ENCODE measurements around the gene SLC19A1. TPM values are rescaled to one million over a fixed set of nuclear protein-coding genes. Genes with fewer than 3 reads are reported as not detected.
A peak's percentile ranks its signal among the peaks of the same experiment; 100 is the strongest.

Gene SLC19A1
- polyA plus RNA-seq, 1 of the 3 experiments (the other 2 are of a cell fraction): 15.0 TPM

DNA sequence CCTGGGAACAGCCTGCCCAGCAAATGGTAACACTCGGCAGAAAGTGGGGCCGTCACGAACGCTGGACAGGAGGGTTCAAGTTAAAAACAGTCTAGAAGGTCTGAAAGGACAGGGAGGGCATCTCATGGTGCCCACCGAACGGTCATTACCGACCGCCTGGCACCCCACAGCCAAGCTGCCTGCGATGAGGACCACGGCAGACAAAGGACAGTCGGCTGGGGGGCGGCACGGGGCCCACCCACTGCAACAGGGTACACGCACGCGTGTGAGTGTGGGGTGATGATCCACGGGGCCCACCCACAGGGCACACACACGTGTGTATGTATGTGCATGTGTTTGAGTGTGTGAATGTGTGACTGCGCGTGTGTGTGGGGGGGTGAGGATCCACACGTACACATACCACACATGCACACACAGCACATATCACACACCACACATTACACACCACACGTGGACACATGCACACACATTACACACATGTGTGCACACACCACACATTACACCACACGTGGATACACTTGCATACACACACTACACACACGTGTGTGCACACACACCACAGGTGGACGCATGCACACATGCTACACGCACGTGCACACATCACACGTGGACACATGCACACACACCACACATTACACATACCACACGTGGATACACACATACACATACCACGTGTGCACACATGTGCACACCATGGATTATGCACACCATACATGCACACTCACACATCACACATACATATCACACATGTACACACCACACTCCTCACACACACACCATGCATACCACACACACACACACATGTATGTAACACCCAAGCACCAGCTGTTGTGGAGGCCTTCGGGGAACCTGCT, 63.2 kb downstream of the SLC19A1 start:
- TF ChIP-seq, protein P1, sequence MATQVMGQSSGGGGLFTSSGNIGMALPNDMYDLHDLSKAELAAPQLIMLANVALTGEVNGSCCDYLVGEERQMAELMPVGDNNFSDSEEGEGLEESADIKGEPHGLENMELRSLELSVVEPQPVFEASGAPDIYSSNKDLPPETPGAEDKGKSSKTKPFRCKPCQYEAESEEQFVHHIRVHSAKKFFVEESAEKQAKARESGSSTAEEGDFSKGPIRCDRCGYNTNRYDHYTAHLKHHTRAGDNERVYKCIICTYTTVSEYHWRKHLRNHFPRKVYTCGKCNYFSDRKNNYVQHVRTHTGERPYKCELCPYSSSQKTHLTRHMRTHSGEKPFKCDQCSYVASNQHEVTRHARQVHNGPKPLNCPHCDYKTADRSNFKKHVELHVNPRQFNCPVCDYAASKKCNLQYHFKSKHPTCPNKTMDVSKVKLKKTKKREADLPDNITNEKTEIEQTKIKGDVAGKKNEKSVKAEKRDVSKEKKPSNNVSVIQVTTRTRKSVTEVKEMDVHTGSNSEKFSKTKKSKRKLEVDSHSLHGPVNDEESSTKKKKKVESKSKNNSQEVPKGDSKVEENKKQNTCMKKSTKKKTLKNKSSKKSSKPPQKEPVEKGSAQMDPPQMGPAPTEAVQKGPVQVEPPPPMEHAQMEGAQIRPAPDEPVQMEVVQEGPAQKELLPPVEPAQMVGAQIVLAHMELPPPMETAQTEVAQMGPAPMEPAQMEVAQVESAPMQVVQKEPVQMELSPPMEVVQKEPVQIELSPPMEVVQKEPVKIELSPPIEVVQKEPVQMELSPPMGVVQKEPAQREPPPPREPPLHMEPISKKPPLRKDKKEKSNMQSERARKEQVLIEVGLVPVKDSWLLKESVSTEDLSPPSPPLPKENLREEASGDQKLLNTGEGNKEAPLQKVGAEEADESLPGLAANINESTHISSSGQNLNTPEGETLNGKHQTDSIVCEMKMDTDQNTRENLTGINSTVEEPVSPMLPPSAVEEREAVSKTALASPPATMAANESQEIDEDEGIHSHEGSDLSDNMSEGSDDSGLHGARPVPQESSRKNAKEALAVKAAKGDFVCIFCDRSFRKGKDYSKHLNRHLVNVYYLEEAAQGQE (IDR thresholded peaks at IDR 0.05; ENCODE audit: low read depth, low read length): no peak
- TF ChIP-seq TEAD4 (IDR thresholded peaks at IDR 0.05; ENCODE audit: borderline replicate concordance, insufficient read depth): no peak
- H3F3A ChIP-seq (replicated peaks; ENCODE audit: insufficient read depth): peaks cover 11% of the 10 kb centered on the region
- no peak overlapping the region; a peak in 1 of 4 replicates for H3K27ac ChIP-seq (ENCODE audit: low read depth in 2 of 2, low read length in 1 of 2)
- H3K4me1 ChIP-seq (ENCODE audit: control insufficient read depth in 1 of 2, insufficient read depth in 2 of 2, low read depth in 1 of 2, low read length in 1 of 2): peaks cover 0 to 7% of the 10 kb centered on the region in 2 experiments; a peak in 1 of 4 replicates
- no peak overlapping the region for H2AFZ ChIP-seq (ENCODE audit: low read depth)
- CTCF ChIA-PET: interaction anchor here (0.6 to 2.6 kb wide), 17 partner anchors 10 to 342 kb away, joined by 3 to 21 read pairs (median 5); no protein-coding TSS in a partner anchor
- H3K9me2 ChIP-seq: no peaks in the 10 kb centered on the region
- POLR2A ChIA-PET: no interaction called here
- H3K36me3 ChIP-seq (replicated peaks in 1 of 2; ENCODE audit: control insufficient read depth in 1 of 2, insufficient read depth in 2 of 2, low read length in 1 of 2): peaks cover 21 to 51% of the 10 kb centered on the region in 2 experiments
- 90% methylated on average over 28 of the region's 31 CpGs for WGBS (ENCODE audit: low lambda C conversion rate)
- H3K79me2 ChIP-seq (ENCODE audit: insufficient read depth): no peaks in the 10 kb centered on the region; the same call in 1 of the 2 replicates
- 0 out of 2 replicates have a peak, but pooled peaks cover 2% of the 10 kb centered on the region for H4K20me1 ChIP-seq (ENCODE audit: insufficient read depth)
- no peak overlapping the region for H3K9ac ChIP-seq
- no peak for DNase-seq
- H3K4me3 ChIP-seq (ENCODE audit: low read depth in 2 of 2, low read length in 1 of 2): no peak overlapping the region
- H3K4me2 ChIP-seq: no peak overlapping the region
- no peaks in the 10 kb centered on the region for H3K9me3 ChIP-seq
- H3K27me3 ChIP-seq (ENCODE audit: insufficient read depth): no peaks in the 10 kb centered on the region

DNA sequence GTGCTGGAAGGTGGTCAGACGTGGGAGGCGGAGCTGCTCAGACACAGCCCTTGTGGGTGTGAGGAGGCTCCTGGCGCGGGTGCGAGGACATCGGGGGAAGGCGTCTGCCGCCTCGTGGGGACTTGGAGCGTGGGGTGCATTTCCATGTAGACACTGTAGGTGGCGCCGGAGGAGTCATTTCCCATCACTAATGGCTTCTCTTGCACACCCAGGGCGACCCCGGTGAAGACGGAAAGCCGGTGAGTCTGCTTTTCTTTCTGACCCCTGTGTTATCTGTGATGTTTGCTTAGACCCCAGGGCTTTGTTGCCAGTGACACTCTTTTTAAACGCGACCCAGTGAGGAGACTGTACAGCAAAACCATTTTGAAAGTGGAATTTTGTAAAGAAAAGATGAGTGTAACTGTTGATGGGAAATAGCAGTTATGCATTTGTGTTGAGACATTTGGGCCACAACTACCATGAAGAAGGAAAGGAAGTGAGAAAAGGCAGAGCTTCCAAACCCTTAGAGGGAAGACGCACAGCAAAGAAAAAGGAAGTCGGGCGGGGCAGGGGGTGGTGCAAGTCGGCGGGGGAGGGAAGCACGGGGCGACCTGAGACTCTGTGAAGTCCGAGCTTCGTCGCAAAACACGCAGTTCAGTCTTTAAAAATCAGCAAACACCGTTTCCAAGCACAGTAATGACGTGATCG, 64.0 kb downstream of the SLC19A1 start:
- H3K4me2 ChIP-seq: no peak overlapping the region
- H3K27me3 ChIP-seq (ENCODE audit: insufficient read depth): no peaks in the 10 kb centered on the region
- H3K9me3 ChIP-seq: no peaks in the 10 kb centered on the region
- H3K36me3 ChIP-seq (replicated peaks in 1 of 2; ENCODE audit: control insufficient read depth in 1 of 2, insufficient read depth in 2 of 2, low read length in 1 of 2): peaks cover 21 to 47% of the 10 kb centered on the region in 2 experiments
- ChIA-PET POLR2A (no interaction called here), CTCF (interaction anchor here (0.6 to 2.6 kb wide), 21 partner anchors 9 to 341 kb away, joined by 3 to 21 read pairs (median 4); no protein-coding TSS in a partner anchor)
- H3K9me2 ChIP-seq: no peaks in the 10 kb centered on the region
- H4K20me1 ChIP-seq (ENCODE audit: insufficient read depth): peaks cover 5% of the 10 kb centered on the region; the same call in 1 of the 2 replicates
- peak; percentile 92 for DNase-seq
- WGBS (ENCODE audit: low lambda C conversion rate): 65% methylated on average over 31 of the region's 32 CpGs
- H3K4me3 ChIP-seq (ENCODE audit: low read depth in 2 of 2, low read length in 1 of 2): no peak overlapping the region
- H3K4me1 ChIP-seq (ENCODE audit: control insufficient read depth in 1 of 2, insufficient read depth in 2 of 2, low read depth in 1 of 2, low read length in 1 of 2): peaks cover 0 to 7% of the 10 kb centered on the region in 2 experiments; a peak in 1 of 4 replicates
- peaks cover under 1% of the 10 kb centered on the region for H3K79me2 ChIP-seq (ENCODE audit: insufficient read depth)
- H3K9ac ChIP-seq: no peak overlapping the region
- peak overlapping the region; percentile 10 to 11; a peak in 2 of 4 replicates for H3K27ac ChIP-seq (ENCODE audit: low read depth in 2 of 2, low read length in 1 of 2)
- peaks cover 11% of the 10 kb centered on the region for H3F3A ChIP-seq (replicated peaks; ENCODE audit: insufficient read depth)
- H2AFZ ChIP-seq (ENCODE audit: low read depth): peak overlapping the region; percentile 17; the same call in 1 of the 2 replicates
- TF ChIP-seq NFIC (IDR thresholded peaks at IDR 0.05; ENCODE audit: borderline replicate concordance) (no peak), TCF12 (IDR thresholded peaks at IDR 0.05) (no peak), SMC3 (IDR thresholded peaks at IDR 0.05; ENCODE audit: low read depth, low read length) (peak; percentile 38; the same call in 1 of the 2 replicates), MEF2A (IDR thresholded peaks at IDR 0.05; ENCODE audit: borderline replicate concordance, low read depth) (no peak), RXRA (IDR thresholded peaks at IDR 0.05; ENCODE audit: borderline replicate concordance, low read depth) (no peak), FOSL2 (IDR thresholded peaks at IDR 0.05; ENCODE audit: borderline replicate concordance, low read depth) (no peak), FOXJ3 (CRISPR knock-in tag; IDR thresholded peaks at IDR 0.05) (no peak), GATA2 (CRISPR knock-in tag; IDR thresholded peaks at IDR 0.05) (no peak), RAD21 (IDR thresholded peaks at IDR 0.05; ENCODE audit: low read length) (peak; percentile 67), RFX5 (IDR thresholded peaks at IDR 0.05; ENCODE audit: low read length) (no peak)
- TF ChIP-seq, protein P2, sequence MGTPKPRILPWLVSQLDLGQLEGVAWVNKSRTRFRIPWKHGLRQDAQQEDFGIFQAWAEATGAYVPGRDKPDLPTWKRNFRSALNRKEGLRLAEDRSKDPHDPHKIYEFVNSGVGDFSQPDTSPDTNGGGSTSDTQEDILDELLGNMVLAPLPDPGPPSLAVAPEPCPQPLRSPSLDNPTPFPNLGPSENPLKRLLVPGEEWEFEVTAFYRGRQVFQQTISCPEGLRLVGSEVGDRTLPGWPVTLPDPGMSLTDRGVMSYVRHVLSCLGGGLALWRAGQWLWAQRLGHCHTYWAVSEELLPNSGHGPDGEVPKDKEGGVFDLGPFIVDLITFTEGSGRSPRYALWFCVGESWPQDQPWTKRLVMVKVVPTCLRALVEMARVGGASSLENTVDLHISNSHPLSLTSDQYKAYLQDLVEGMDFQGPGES (IDR thresholded peaks at IDR 0.05; ENCODE audit: low read depth, low read length): no peak
- TF ChIP-seq, protein P3, sequence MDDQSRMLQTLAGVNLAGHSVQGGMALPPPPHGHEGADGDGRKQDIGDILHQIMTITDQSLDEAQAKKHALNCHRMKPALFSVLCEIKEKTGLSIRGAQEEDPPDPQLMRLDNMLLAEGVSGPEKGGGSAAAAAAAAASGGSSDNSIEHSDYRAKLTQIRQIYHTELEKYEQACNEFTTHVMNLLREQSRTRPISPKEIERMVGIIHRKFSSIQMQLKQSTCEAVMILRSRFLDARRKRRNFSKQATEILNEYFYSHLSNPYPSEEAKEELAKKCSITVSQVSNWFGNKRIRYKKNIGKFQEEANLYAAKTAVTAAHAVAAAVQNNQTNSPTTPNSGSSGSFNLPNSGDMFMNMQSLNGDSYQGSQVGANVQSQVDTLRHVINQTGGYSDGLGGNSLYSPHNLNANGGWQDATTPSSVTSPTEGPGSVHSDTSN (IDR thresholded peaks at IDR 0.05): no peak
- TF ChIP-seq, protein P1 (IDR thresholded peaks at IDR 0.05; ENCODE audit: low read depth, low read length): no peak

All from SK-N-SH (cell line).